HG03378 (cell line): Measurements from ENCODE around the gene DNAH2.
"Not testable (repeated sequence)": the region's sequence is repeated elsewhere in the genome, so short reads cannot be mapped to it uniquely, and the experiment has no call there.

ENCODE experiments used
- ATAC-seq: cut with Tn5 transposase; IDR thresholded peaks from one replicate; pipeline ENCODE4 v1.9.1; 2021; ENCODE audit warnings: mild to moderate bottlenecking, moderate library complexity; ENCODE audit not compliant: unreplicated experiment

Gene DNAH2

DNA sequence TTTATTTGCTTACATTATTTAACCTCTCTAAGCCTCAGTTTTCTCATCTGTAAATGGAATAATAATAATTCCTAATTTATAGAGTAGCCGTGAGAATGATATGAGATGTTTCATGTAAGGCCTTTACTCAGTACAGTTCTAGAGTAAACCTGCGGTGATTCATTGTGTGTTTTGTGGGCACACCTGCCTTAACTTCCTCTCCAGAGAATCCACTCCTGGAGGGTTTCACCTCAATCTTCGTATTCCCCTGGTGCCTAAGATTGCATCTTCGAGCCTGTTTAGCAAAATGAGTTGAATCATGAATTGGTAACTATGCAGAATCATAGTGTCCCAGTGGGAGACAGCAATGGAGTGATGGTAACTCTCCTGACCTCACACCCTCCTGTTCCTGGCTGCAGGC is 52.3 kb downstream of the DNAH2 start:
- no peak for ATAC-seq

DNA sequence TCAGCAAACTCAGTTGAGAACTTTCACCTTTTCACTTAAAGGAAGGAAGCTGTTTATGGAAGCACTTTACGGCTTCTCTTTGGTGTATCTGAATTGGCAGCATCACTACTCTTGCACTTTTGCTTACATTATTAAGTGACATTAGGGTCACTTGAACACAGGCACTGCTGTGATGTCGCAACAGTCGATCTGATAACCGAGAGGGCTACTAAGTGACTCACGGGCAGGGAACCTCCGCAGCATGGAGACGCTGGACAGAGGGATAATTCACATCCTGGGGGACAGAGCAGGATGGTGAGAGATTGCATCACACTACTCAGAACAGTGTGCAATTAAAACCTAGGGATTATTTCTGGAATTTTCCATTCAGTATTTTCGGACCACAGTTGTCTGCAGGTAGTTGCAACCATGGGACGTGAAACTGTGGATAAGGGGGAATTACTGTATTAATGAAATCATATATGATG is 56.5 kb downstream of the DNAH2 start:
- no peak for ATAC-seq

- ATAC-seq, result no peak
Measured at GRCh38 chr17:7775051-7775450, 57.5 kb downstream of the DNAH2 start.

- no peak for ATAC-seq
Measured at GRCh38 chr17:7777017-7777416, 59.5 kb downstream of the DNAH2 start.

DNA sequence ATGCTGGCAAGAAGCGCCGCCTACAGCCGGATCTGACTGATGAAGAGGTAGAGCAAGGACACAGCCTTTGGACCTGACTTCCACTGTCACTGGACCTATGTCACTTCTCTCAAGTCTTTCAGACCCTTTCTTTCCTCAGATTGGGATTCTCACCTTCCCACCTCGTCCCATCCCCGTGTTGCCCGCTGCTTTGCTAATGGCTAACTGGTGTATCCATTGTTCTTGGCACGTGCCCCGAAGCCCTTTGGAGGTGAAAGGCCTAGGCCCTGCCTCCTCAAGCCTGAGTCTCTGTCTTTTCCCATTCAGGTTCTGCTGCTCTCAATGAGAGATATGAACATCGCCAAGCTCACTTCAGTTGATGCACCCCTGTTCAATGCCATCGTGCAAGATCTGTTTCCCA is 63.2 kb downstream of the DNAH2 start:
- no peak for ATAC-seq

DNA sequence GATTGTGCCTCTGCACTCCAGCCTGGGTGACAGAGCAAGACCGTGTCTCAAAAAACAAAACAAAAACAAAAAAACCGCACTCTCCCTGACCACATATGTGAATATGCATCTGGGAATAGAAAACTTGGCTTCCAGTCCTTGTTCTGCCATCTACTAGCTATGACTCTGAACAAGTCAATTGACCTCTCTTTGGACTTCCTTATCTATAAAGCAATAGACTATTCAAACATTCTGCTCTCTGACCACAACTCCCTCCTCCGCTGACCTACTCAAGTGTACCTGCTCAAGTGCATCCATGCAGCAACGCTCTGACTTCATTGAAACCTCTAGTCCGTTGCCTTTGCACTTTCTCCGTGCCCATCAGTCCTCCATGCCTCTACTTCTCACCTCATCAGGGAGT is 63.9 kb downstream of the DNAH2 start:
- no peak for ATAC-seq

DNA sequence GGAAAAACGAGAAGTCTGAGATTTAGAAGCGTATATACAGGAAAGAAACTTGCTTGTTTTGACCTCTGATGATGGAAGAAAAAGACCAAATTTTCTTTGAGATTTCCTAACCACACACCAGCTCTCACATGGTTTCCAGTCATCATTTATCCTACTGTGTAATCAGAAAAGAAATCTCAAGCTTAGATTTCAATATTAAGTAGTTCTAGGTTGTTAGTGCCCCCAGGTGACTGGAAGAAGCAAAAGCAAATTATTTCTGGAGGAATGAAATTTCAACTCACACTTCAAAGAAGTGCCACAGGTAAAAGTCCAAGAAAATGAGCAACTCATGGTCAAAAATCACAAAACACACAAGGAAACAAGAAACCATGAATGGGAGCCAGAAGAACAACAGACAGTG is 64.7 kb downstream of the DNAH2 start:
- no peak for ATAC-seq

DNA sequence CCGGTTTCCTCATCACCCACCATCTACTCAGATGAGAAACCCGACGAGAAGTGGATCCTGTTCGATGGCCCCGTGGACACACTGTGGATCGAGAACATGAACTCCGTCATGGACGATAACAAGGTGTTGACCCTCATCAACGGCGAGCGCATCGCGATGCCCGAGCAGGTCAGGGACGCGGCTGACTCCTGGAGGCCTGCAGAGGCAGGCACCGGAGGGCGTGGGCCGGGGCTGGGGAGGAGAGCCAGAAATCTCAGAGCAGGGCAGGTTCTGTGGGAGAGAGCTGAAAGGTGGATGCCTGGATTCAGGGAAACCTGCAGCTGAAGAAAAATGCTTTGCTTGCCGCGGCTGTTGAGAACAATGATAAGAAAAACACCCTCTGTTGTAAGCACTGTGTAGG is 69.3 kb downstream of the DNAH2 start:
- no peak for ATAC-seq

- ATAC-seq, result no peak
Measured at GRCh38 chr17:7789131-7789530, 71.6 kb downstream of the DNAH2 start.

GRCh38 chr17:7790150-7790549 is 72.6 kb downstream of the DNAH2 start:
- ATAC-seq, result no peak

DNA sequence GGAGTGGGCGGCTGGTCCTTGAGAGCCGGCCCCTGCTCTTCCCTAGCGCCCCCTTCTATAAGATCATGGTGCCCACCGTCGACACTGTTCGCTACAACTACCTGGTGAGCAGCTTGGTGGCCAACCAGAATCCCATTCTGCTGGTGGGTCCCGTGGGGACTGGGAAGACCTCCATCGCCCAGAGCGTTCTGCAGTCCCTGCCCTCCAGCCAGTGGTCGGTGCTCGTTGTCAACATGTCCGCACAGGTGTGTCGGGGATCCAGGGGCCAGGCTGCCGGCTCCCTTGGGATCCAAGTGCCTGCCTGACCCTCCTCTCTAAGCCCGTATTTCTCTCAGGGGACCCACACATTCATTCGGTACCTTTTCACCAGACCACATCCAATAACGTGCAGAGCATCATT is 75.1 kb downstream of the DNAH2 start:
- ATAC-seq, result no peak

DNA sequence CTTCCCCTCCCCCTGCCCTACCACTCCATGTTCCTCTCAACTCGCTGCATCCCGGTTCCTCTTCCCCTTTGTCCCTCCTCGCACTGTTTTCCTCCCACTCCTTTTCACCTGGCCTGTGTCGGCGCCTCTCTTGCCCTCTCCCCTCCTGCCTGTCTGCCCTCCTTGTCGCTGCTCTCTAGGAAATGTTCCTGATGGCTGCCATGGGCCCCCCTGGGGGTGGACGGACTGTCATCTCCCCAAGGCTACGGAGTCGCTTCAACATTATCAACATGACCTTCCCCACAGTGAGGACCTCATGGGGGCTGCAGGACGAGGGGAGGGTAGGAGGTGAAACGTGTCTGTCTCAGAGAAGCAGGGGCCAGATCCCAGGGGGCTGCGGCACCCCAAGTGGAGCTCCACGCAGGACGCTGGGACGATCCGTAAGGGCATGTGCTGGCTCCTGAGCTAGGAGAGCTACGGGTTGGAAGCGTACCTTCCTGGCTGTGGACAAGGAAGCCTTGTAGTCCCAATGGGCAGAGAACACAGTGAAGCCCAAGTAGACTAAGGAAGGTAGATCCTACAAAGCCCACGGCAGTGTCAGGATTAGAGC is 76.6 kb downstream of the DNAH2 start:
- no peak for ATAC-seq

DNA sequence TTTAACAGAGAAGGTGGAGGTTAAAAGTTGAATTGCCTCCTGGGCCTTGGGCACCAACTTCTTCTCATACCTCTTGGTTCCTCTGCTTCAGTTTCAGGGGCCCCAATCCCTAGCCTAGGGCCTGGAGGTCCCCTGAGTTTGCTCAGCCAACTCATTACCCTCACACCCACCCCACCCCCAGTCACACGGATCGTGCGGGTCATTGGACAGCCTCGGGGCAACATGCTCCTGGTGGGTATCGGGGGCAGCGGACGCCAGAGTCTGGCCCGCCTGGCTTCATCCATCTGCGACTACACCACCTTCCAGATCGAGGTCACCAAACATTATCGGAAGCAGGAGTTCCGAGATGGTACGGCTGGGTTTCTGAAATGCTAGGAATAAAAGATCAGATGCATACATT is 80.4 kb downstream of the DNAH2 start:
- ATAC-seq, result no peak

DNA sequence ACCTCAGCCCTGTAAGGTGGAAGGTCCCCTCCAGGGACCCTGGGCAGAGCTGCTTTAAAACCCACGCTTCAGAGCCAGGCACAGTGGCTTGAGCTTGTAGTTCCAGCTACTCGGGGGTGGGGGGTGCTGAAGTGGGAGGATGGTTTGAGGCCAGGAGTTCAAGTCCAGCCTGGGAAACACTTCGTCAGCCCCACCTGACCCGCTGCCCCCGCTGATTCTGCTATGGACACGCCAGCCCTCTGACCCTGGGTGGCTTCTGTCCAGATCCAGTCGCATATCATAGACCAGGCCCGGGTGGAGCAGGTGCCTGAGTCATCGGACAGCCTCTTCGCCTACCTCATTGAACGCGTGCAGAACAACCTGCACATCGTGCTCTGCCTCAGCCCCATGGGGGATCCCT is 81.3 kb downstream of the DNAH2 start:
- no peak for ATAC-seq

DNA sequence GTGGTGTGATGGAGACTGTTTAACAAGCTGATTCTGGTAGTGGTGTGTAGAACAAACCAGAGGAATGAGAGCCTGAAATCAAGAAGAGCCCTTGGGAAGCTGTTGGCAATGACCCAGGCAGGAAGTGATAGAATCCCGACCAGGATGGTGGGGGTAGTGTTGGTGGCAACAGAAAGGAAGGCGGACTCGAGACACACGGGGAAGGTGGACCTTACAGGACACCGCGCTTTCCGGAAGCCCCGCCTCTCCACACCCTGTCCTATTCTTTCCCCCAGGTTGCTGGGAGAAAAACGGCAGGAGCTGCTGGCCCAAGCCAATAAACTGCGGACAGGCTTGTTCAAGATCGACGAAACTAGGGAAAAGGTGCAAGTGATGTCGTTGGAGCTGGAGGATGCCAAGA is 86.4 kb downstream of the DNAH2 start:
- no peak for ATAC-seq

- ATAC-seq, result no peak
Measured at GRCh38 chr17:7806587-7806986, 89.0 kb downstream of the DNAH2 start.

- no peak for ATAC-seq
Measured at GRCh38 chr17:7807206-7807605, 89.7 kb downstream of the DNAH2 start.

DNA sequence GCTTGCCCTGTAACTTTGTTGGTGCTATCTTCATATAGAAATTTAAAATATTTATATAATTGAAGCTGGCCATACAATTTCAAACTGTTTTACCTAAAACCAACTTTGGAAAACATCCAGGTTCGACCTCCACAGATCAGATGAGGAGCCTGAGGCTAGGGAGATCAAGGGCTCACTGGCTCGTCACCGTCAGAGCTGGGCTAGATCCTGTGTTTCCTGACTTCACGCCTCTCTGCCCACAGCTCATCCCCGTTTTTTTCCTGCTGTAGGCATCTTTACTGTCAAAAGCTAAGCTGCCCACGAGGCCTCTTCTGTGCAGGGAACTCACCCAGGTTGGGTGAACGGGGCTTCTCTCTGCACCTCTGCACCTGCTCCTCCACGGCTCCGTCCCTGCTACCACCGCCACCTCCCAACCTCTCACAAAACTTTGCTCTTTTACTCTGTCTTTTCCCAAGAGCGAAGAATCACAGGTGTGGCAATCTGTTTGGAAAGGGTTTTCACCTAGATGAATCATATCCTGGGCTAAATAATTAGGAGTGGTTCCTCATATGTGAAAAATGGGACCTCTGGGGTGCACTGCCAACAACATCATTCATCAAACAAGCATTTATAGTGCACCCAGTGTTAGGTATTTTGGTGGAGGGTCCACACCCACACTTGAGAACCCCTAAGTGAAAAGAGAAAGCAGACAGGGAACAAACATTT is 91.7 kb downstream of the DNAH2 start:
- no peak for ATAC-seq

GRCh38 chr17:7809791-7810343 is 92.3 kb downstream of the DNAH2 start:
- ATAC-seq, result not testable (repeated sequence)

DNA sequence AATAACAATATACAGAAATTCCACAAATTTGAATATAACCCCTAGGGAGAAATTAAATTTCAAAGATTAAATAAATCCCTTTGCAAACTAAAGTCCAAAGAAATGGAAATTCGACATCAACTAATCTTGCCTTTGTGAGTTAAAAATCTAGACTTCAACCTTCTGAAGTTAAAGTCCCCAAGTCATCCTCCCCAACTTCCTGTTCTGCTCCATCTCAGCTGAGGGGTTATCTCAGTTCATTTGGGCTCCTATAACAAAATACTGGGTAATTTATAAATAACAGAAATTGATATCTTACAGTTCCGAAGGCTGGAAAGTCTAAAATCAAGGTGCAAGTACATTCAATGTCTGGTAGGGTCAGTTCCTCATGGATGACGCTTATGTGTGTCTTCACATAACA is 93.7 kb downstream of the DNAH2 start:
- ATAC-seq, result no peak

DNA sequence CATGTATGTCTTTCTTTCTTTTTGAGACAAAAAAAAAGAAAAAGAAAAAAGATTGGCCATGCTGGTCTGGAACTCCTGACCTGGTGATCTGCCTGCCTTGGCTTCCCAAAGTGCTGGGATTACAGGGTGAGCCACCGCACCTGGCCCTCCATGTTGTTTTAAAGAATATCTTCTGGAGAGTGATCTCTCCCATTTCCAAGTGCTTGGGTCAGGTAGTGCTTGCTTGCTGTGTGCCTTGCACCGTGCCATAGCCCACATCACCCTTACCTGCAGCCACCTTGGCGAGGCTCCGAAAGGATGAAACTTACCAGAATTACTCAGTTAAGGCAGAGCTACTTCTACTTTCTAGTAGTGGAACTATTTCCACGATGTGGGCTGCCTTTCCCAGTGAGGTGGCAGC is 97.4 kb downstream of the DNAH2 start:
- ATAC-seq, result no peak

GRCh38 chr17:7816926-7817642 is 99.5 kb downstream of the DNAH2 start:
- ATAC-seq, result no peak
